NCI-H748 treated with DMSO at 0.1 percent for 48 hours (cell line): Measurements from ENCODE around the gene ADI1.
"Not testable (repeated sequence)": the region's sequence is repeated elsewhere in the genome, so short reads cannot be mapped to it uniquely, and the experiment has no call there.

Experiments
- DNase-seq: peaks from one replicate; lab custom pipeline; 2025; lab: John Stamatoyannopoulos, UW

Gene ADI1

GRCh38 chr2:3493615-3494007, 25.7 kb downstream of the ADI1 start:
- DNase-seq: no peak

GRCh38 chr2:3492951-3493614, 26.2 kb downstream of the ADI1 start:
- DNase-seq: no peak

GRCh38 chr2:3492475-3492787, 26.9 kb downstream of the ADI1 start:
- not testable (repeated sequence) for DNase-seq

- DNase-seq: no peak
Observed at GRCh38 chr2:3491716-3492474, 27.4 kb downstream of the ADI1 start.

- no peak for DNase-seq
Observed at GRCh38 chr2:3491306-3491705, 28.0 kb downstream of the ADI1 start.

GRCh38 chr2:3490191-3491170, 28.9 kb downstream of the ADI1 start:
- DNase-seq: no peak

- no peak for DNase-seq
Observed at GRCh38 chr2:3489764-3490115, 29.6 kb downstream of the ADI1 start.

- no peak for DNase-seq
Observed at GRCh38 chr2:3488855-3489763, 30.2 kb downstream of the ADI1 start.

GRCh38 chr2:3488061-3488531, 31.2 kb downstream of the ADI1 start:
- DNase-seq: no peak

GRCh38 chr2:3487432-3487831, 31.9 kb downstream of the ADI1 start:
- no peak for DNase-seq

GRCh38 chr2:3487028-3487425, 32.3 kb downstream of the ADI1 start:
- DNase-seq: no peak

GRCh38 chr2:3486047-3487027, 33.0 kb downstream of the ADI1 start:
- DNase-seq: no peak

- no peak for DNase-seq
Observed at GRCh38 chr2:3485166-3485565, 34.2 kb downstream of the ADI1 start.

- no peak for DNase-seq
Observed at GRCh38 chr2:3483986-3484960, 35.1 kb downstream of the ADI1 start.

GRCh38 chr2:3483227-3483985, 35.9 kb downstream of the ADI1 start:
- no peak for DNase-seq

GRCh38 chr2:3482363-3482821, 36.9 kb downstream of the ADI1 start:
- DNase-seq: no peak

- no peak for DNase-seq
Observed at GRCh38 chr2:3481736-3482362, 37.5 kb downstream of the ADI1 start.

GRCh38 chr2:3481011-3481400, 38.3 kb downstream of the ADI1 start:
- DNase-seq: no peak
